Central memory CD8-positive, alpha-beta T cell (primary cell): ENCODE data around the gene SPATA31C1.
"Not testable (repeated sequence)": the region's sequence is repeated elsewhere in the genome, so short reads cannot be mapped to it uniquely, and the experiment has no call there.

Source experiments
- ATAC-seq: fragments of 150-1000 bp; cut with Tn5 transposase; replicated peaks from 2 replicates; pipeline ENCODE4 v1.10.0; 2022; ENCODE audit warnings: mild to moderate bottlenecking, moderate FRiP score, moderate number of reproducible peaks; ENCODE audit not compliant: poor library complexity, severe bottlenecking; ENCODE audit errors: extremely low read depth
- DNase-seq, 2 donors: peaks; one replicate each; pipeline ENCODE4 v3.0.0; 2021; ENCODE audit warnings: low spot score in 2 of 2
- H3K27ac Mint-ChIP-seq: one replicate; pipeline ENCODE4 v1.8.0; 2022; ENCODE audit warnings: low read depth, mild to moderate bottlenecking, moderate library complexity, mixed read lengths
- H3K27me3 Mint-ChIP-seq: one replicate; pipeline ENCODE4 v1.8.0; 2022; ENCODE audit warnings: mixed read lengths
- H3K36me3 Mint-ChIP-seq: one replicate; pipeline ENCODE4 v1.8.0; 2022; ENCODE audit warnings: mild to moderate bottlenecking, moderate library complexity, mixed read lengths; ENCODE audit not compliant: insufficient read depth
- H3K4me1 Mint-ChIP-seq: one replicate; pipeline ENCODE4 v1.8.0; 2022; ENCODE audit warnings: mixed read lengths
- H3K4me3 Mint-ChIP-seq: one replicate; pipeline ENCODE4 v1.8.0; 2022; ENCODE audit warnings: mild to moderate bottlenecking, moderate library complexity, mixed read lengths
- H3K9me3 Mint-ChIP-seq: one replicate; pipeline ENCODE4 v1.8.0; 2022; ENCODE audit warnings: mixed read lengths

SPATA31C1 gene

GRCh38 chr9:87889065-87889881 is 28.5 kb upstream of the SPATA31C1 start:
- no peaks in the 10 kb centered on the region for H3K4me1 Mint-ChIP-seq
- H3K36me3 Mint-ChIP-seq: no peaks in the 10 kb centered on the region
- H3K27ac Mint-ChIP-seq: no peak overlapping the region
- H3K27me3 Mint-ChIP-seq: peaks cover 41% of the 10 kb centered on the region
- no peak for DNase-seq
- no peak for ATAC-seq
- no peak overlapping the region for H3K4me3 Mint-ChIP-seq
- no peaks in the 10 kb centered on the region for H3K9me3 Mint-ChIP-seq

GRCh38 chr9:87889882-87890252 is 27.9 kb upstream of the SPATA31C1 start:
- no peak overlapping the region for H3K4me3 Mint-ChIP-seq
- DNase-seq: no peak
- peaks cover 45% of the 10 kb centered on the region for H3K27me3 Mint-ChIP-seq

GRCh38 chr9:87890837-87891236 is 26.9 kb upstream of the SPATA31C1 start:
- no peaks in the 10 kb centered on the region for H3K4me1 Mint-ChIP-seq
- ATAC-seq (no peak), DNase-seq (no peak)
- H3K27me3 Mint-ChIP-seq: peaks cover 41% of the 10 kb centered on the region
- no peaks in the 10 kb centered on the region for H3K36me3 Mint-ChIP-seq
- H3K27ac Mint-ChIP-seq: no peak overlapping the region
- no peak overlapping the region for H3K4me3 Mint-ChIP-seq
- H3K9me3 Mint-ChIP-seq: no peaks in the 10 kb centered on the region

More at GRCh38 chr9:87889882-87890252, 27.9 kb upstream of the SPATA31C1 start:
- ATAC-seq: no peak
- no peaks in the 10 kb centered on the region for H3K36me3 Mint-ChIP-seq
- H3K9me3 Mint-ChIP-seq: no peaks in the 10 kb centered on the region
- no peak overlapping the region for H3K27ac Mint-ChIP-seq
- no peaks in the 10 kb centered on the region for H3K4me1 Mint-ChIP-seq

- ATAC-seq (no peak), DNase-seq (no peak)
- Mint-ChIP-seq H3K4me1 (no peaks in the 10 kb centered on the region), H3K27ac (no peak overlapping the region), H3K27me3 (peaks cover 32% of the 10 kb centered on the region), H3K9me3 (no peaks in the 10 kb centered on the region), H3K36me3 (no peaks in the 10 kb centered on the region), H3K4me3 (no peak overlapping the region)
Measured at GRCh38 chr9:87891754-87892153, 26.0 kb upstream of the SPATA31C1 start.

GRCh38 chr9:87892956-87893355 is 24.8 kb upstream of the SPATA31C1 start:
- Mint-ChIP-seq H3K27ac (no peak overlapping the region), H3K27me3 (peaks cover 28% of the 10 kb centered on the region), H3K4me1 (no peaks in the 10 kb centered on the region), H3K36me3 (no peaks in the 10 kb centered on the region), H3K9me3 (no peaks in the 10 kb centered on the region), H3K4me3 (no peak overlapping the region)
- ATAC-seq (no peak), DNase-seq (no peak)

GRCh38 chr9:87894998-87895625 is 22.6 kb upstream of the SPATA31C1 start:
- Mint-ChIP-seq H3K4me3 (no peak overlapping the region), H3K27ac (no peak overlapping the region), H3K36me3 (no peaks in the 10 kb centered on the region), H3K27me3 (peaks cover 49% of the 10 kb centered on the region), H3K9me3 (no peaks in the 10 kb centered on the region), H3K4me1 (no peaks in the 10 kb centered on the region)
- ATAC-seq: no peak
- no peak for DNase-seq

- Mint-ChIP-seq H3K27me3 (peaks cover 42% of the 10 kb centered on the region), H3K27ac (no peak overlapping the region), H3K4me1 (no peaks in the 10 kb centered on the region), H3K36me3 (no peaks in the 10 kb centered on the region), H3K4me3 (no peak overlapping the region), H3K9me3 (peaks cover 6% of the 10 kb centered on the region)
- ATAC-seq: no peak
- no peak for DNase-seq
Measured at GRCh38 chr9:87896891-87897290, 20.9 kb upstream of the SPATA31C1 start.

GRCh38 chr9:87898151-87898550 is 19.6 kb upstream of the SPATA31C1 start:
- Mint-ChIP-seq H3K27me3 (peaks cover 45% of the 10 kb centered on the region), H3K36me3 (no peaks in the 10 kb centered on the region), H3K4me1 (no peaks in the 10 kb centered on the region), H3K4me3 (no peak overlapping the region), H3K27ac (no peak overlapping the region), H3K9me3 (peaks cover 8% of the 10 kb centered on the region)
- no peak for ATAC-seq
- no peak for DNase-seq

GRCh38 chr9:87902371-87902770 is 15.4 kb upstream of the SPATA31C1 start:
- not testable (repeated sequence) for DNase-seq, H3K4me1 Mint-ChIP-seq, H3K27ac Mint-ChIP-seq, H3K36me3 Mint-ChIP-seq, ATAC-seq, H3K4me3 Mint-ChIP-seq
- Mint-ChIP-seq H3K27me3 (peaks cover 52% of the 10 kb centered on the region), H3K9me3 (peaks cover 22% of the 10 kb centered on the region)

- DNase-seq (no peak), ATAC-seq (no peak)
- Mint-ChIP-seq H3K27ac (no peak overlapping the region), H3K9me3 (peaks cover 6% of the 10 kb centered on the region), H3K4me3 (no peak overlapping the region), H3K4me1 (no peaks in the 10 kb centered on the region), H3K27me3 (peaks cover 31% of the 10 kb centered on the region), H3K36me3 (no peaks in the 10 kb centered on the region)
Measured at GRCh38 chr9:87909310-87910041, 8.3 kb upstream of the SPATA31C1 start.

GRCh38 chr9:87910821-87911220 is 6.9 kb upstream of the SPATA31C1 start:
- Mint-ChIP-seq H3K9me3 (no peaks in the 10 kb centered on the region), H3K4me3 (no peak overlapping the region), H3K27me3 (peaks cover 20% of the 10 kb centered on the region), H3K36me3 (no peaks in the 10 kb centered on the region), H3K27ac (no peak overlapping the region), H3K4me1 (no peaks in the 10 kb centered on the region)
- DNase-seq (no peak), ATAC-seq (no peak)

- not testable (repeated sequence) for H3K36me3 Mint-ChIP-seq, H3K4me3 Mint-ChIP-seq, H3K4me1 Mint-ChIP-seq, H3K27ac Mint-ChIP-seq, ATAC-seq, H3K9me3 Mint-ChIP-seq, DNase-seq, H3K27me3 Mint-ChIP-seq
Measured at GRCh38 chr9:87919013-87919412, 1.3 kb downstream of the SPATA31C1 start.

- H3K36me3 Mint-ChIP-seq, H3K4me3 Mint-ChIP-seq, H3K4me1 Mint-ChIP-seq, H3K27ac Mint-ChIP-seq, H3K27me3 Mint-ChIP-seq, H3K9me3 Mint-ChIP-seq, DNase-seq, ATAC-seq: not testable (repeated sequence)
Measured at GRCh38 chr9:87921561-87921960, 3.8 kb downstream of the SPATA31C1 start.
